ENCODE data around the gene RFC1.

DNA sequence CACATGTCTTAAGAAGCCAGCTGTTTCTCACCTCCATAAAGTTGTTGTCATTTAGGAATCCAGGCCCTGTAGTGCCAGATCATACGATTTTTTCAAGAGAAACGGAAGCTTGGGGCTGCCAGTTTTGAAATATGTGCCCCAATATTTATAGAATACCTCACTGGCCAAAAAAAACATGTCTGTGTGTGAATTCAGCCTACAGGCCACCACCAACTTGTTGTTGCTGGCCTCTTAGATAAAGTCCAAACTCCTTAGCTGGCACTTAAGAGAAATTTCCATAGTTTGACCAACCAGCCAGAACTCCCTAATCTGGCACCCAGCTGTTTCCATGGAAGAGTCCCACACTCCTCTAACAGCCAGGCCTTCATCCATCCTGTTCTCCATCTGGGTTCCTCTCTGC lies 109.7 kb downstream of the RFC1 start:
- TF ChIP-seq CTCF (IDR thresholded peaks at IDR 0.05; ENCODE audit: low read depth, low read length, poor library complexity, severe bottlenecking), result no peak
- TF ChIP-seq EZH2phosphoT487 (IDR thresholded peaks at IDR 0.05; ENCODE audit: borderline replicate concordance, low read length), result no peak
